Skeletal muscle tissue (tissue), 4 donors: ENCODE measurements around the gene NUTM2B. TPM values are rescaled to one million over a fixed set of nuclear protein-coding genes. Genes with fewer than 3 reads are reported as not detected.
"Not testable (repeated sequence)": the region's sequence is repeated elsewhere in the genome, so short reads cannot be mapped to it uniquely, and the experiment has no call there.

Source experiments
- H3K27ac ChIP-seq: one replicate; pipeline ENCODE4 v1.7.0; 2013; ENCODE audit warnings: mild to moderate bottlenecking, low read depth, low read length, inconsistent platforms
- H3K27me3 ChIP-seq, 3 donors: one replicate each; pipeline ENCODE4 v1.7.0; 2013; ENCODE audit warnings: low read length in 3 of 3; ENCODE audit not compliant: control insufficient read depth in 3 of 3, insufficient read depth in 3 of 3
- H3K36me3 ChIP-seq, 3 donors: one replicate each; pipeline ENCODE4 v1.7.0; 2013; ENCODE audit warnings: low read length in 3 of 3; ENCODE audit not compliant: control insufficient read depth in 3 of 3, insufficient read depth in 3 of 3
- H3K4me1 ChIP-seq, 3 donors: one replicate each; pipeline ENCODE4 v1.7.0; 2013; ENCODE audit warnings: low read length in 3 of 3, mild to moderate bottlenecking in 3 of 3; ENCODE audit not compliant: control insufficient read depth in 3 of 3, insufficient read depth in 3 of 3
- H3K4me3 ChIP-seq, 3 donors: one replicate each; pipeline ENCODE4 v1.7.0; 2013; ENCODE audit warnings: low read length in 3 of 3
- H3K9ac ChIP-seq, 3 donors: one replicate each; pipeline ENCODE4 v1.7.0; 2013; ENCODE audit warnings: low read length in 3 of 3, mild to moderate bottlenecking in 3 of 3, moderate library complexity in 2 of 3, low read depth in 1 of 3
- H3K9me3 ChIP-seq, 3 donors: one replicate each; pipeline ENCODE4 v1.7.0; 2013; ENCODE audit warnings: low read length in 3 of 3; ENCODE audit not compliant: control insufficient read depth in 3 of 3
- total RNA-seq: library from RNA; depleted of rRNA; stranded (reverse); fragments of >200 nt; gene quantifications from one replicate; pipeline ENCODE4 v1.2.3, GENCODE V29; 2014
- donor health status: Osteomylitis.

Gene NUTM2B
- total RNA-seq, 1 donor from 2014 or later = 1.0 TPM

DNA sequence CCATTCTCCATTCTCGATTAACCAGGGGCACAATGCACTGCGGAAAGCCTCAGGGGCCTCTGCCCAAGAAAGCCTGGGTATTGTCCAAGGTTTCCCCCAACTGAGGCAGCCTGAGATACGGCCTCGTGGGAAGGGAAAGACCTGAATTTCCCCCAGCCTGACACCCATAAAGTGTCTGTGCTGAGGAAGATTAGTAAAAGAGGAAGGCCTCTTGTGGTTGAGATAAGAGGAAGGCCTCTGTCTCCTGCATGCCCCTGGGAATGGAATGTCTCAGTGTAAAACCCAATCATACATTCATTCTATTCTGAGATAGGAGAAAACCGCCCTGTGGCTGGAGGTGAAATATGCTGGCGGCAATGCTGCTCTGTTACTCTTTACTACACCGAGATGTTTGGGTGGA is 41.8 kb downstream of the NUTM2B start:
- H3K4me1 ChIP-seq, H3K27me3 ChIP-seq, H3K9me3 ChIP-seq, H3K9ac ChIP-seq, H3K4me3 ChIP-seq, H3K27ac ChIP-seq, H3K36me3 ChIP-seq: not testable (repeated sequence)

DNA sequence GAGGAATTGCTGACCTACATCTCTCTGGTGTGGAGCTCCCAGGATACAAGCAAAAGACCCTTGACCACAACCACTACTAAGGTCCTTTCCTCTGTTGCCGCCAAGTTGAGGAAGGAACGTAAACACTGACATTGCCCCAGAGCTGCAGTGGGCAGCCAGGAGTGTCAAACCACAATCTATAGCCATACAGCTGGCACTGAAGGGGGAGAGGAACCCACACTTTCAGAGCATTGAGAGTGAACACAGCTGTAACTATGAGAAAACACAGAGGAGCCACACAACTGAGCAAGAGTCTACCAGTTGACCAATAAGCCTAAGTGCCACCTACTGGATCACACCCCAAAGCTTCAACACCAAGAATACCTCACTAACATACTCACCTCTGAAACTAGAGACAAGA is 45.5 kb downstream of the NUTM2B start:
- not testable (repeated sequence) for H3K9ac ChIP-seq, H3K4me3 ChIP-seq, H3K27me3 ChIP-seq, H3K9me3 ChIP-seq, H3K36me3 ChIP-seq, H3K27ac ChIP-seq, H3K4me1 ChIP-seq

DNA sequence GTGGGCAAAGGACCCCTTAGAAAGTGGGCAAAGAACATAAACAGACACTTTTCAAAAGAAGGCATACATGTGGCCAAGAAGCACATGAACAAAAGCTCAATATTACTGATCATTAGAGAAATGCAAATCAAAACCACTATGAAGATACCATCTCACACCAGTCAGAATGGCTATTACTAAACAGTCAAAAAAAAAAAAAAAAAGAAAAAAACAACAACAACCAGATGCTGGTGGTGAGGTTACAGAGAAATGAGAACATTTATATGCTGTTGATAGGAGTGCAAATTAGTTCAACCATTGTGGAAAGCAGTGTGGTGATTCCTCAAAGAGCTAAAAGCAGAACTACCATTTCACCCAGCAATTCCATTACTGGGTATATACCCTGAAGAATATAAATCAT is 50.6 kb downstream of the NUTM2B start:
- H3K27ac ChIP-seq, H3K9me3 ChIP-seq, H3K4me1 ChIP-seq, H3K9ac ChIP-seq, H3K4me3 ChIP-seq, H3K36me3 ChIP-seq, H3K27me3 ChIP-seq: not testable (repeated sequence)

DNA sequence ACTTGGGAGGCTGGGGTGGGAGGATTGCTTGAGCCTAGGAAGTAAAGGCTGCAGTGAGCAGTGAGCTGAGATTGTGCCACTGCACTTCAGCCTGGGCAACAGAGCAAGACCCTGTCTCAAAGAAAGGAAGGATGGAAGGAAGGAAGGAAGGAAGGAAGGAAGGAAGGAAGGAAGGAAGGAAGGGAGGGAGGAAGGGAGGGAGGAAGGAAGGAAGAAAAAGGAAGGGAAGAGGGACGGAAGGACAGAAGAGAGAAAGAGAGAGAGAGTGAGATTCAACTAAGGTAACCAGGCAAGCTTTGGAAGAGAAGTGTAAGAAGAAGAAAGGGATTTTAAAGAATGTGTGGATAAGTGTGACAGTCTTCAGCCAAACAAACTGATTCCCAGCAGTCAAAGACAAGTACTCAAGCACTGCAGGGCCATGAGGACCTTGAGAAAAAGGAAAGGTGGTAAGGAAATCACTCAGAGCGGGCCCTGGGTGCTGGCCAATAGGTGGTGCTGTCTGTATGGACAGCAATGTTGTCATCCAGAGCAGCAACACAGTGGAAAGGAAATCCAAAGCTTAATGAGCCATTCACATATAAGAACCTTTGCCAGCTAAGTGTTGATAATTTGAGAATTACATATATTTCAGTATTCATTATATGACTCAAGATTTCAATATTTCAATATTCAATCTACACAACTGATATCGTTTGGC is 55.4 kb downstream of the NUTM2B start:
- not testable (repeated sequence) for H3K36me3 ChIP-seq, H3K9ac ChIP-seq, H3K27me3 ChIP-seq, H3K4me1 ChIP-seq, H3K27ac ChIP-seq, H3K9me3 ChIP-seq, H3K4me3 ChIP-seq

Other genes with a start within 250 kb of the NUTM2B start
- gene EIF5AL1, start 190.7 kb upstream of the NUTM2B start, total RNA-seq = under 0.01 TPM
- 0.52 TPM for gene SFTPA2, start 142.8 kb upstream of the NUTM2B start, total RNA-seq
- gene SFTPA1, start 92.3 kb upstream of the NUTM2B start, total RNA-seq = not detected
- not detected for gene NUTM2E, start 123.5 kb downstream of the NUTM2B start, total RNA-seq
- gene SFTPD, start 245.9 kb downstream of the NUTM2B start, total RNA-seq = not detected